HUES64 (cell line): ENCODE measurements around the gene NSMCE3. TPM values are rescaled to one million over a fixed set of nuclear protein-coding genes. Genes with fewer than 3 reads are reported as not detected.

ENCODE experiments used
- H3K27ac ChIP-seq: 2 replicates; pipeline ENCODE4 v1.7.0; 2013; ENCODE audit warnings: low read depth, low read length, inconsistent platforms
- H3K27me3 ChIP-seq: 2 replicates; pipeline ENCODE4 v1.6.1; 2013; ENCODE audit warnings: mild to moderate bottlenecking, low read length; ENCODE audit not compliant: insufficient read depth
- H3K36me3 ChIP-seq: 2 replicates; pipeline ENCODE4 v1.6.1; 2013; ENCODE audit warnings: mild to moderate bottlenecking, low read length; ENCODE audit not compliant: insufficient read depth
- H3K4me1 ChIP-seq: 2 replicates; pipeline ENCODE4 v1.6.1; 2013; ENCODE audit warnings: mild to moderate bottlenecking, low read length, moderate library complexity; ENCODE audit not compliant: insufficient read depth
- H3K4me3 ChIP-seq: 2 replicates; pipeline ENCODE4 v1.5.1; 2013; ENCODE audit warnings: mild to moderate bottlenecking, low read length, moderate library complexity
- H3K9ac ChIP-seq: 2 replicates; pipeline ENCODE4 v1.6.1; 2013; ENCODE audit warnings: mild to moderate bottlenecking, low read depth, low read length
- H3K9me3 ChIP-seq: 2 replicates; pipeline ENCODE4 v1.6.1; 2013; ENCODE audit warnings: low read depth, low read length; ENCODE audit not compliant: insufficient read depth
- WGBS: fragments of 150-250, 120-280 bp; methylation state at CpG from one replicate; pipeline ENCODE4 v1.1.7; 2013; ENCODE audit warnings: missing lambda C conversion rate; 5-methylcytosine and 5-hydroxymethylcytosine counted together
- polyA plus RNA-seq, 2 experiments: library from polyadenylated mRNA; stranded (reverse); fragments of 50-300 nt; gene quantifications; one replicate each; pipeline ENCODE4 v1.2.3, GENCODE V29; 2013

NSMCE3 gene
- 6.9 TPM for polyA plus RNA-seq (2013, experiment 1 of 2)
- polyA plus RNA-seq (2013, experiment 2 of 2) = 7.9 TPM

DNA sequence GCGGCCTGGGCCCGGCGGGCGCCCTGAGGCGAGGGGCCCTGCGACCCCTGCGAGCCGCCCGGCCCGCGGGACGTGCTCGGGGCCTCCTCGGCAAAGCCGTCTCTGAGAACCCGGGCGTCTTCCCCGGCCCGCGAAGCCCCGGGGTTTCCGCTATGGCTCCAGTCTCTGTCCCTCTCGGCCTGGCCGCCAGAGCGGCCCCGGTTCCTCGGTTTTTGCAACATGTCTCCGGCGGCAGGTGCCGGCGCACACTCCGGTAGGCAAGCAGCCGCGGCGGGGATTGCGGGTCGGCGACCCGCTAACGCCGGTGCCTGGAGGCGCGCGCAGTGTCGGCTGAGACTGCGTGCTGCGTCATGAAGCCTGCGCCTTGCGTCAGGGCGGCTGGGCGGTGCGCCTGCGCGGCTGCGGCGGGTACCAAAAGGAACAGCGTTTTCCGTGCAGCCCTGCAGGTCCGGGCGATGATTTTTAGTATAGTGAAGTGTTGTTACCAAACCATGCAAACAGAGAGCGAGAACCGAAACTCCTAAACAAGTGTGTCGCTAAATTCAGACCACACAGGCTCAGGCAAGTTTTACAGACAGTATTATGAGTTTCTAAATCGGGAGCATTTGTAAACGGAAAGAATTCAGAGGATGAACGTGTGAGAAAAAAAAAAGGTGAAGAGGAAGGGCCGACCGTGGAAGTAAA lies at the start of gene NSMCE3:
Gene NSMCE3, minus strand, starts transcription at position 338 of the 684 bp plus-strand sequence. Its CDS starts 117 bp downstream, at position 221.
- Histone ChIP-seq H3K4me3 (peak within 1 kb of the TSS; percentile 99), H3K36me3 (no peaks in the 10 kb centered on the region), H3K27ac (peak within 1 kb of the TSS; percentile 76; the same call in 1 of the 2 replicates), H3K27me3 (no peaks in the 10 kb centered on the region), H3K4me1 (peaks cover 27% of the 10 kb centered on the region), H3K9me3 (no peaks in the 10 kb centered on the region), H3K9ac (peak within 1 kb of the TSS; percentile 75)
- WGBS = under 1% methylated on average over 68 of the region's 68 CpGs

- Histone ChIP-seq H3K4me3 (no peak overlapping the region), H3K9me3 (no peaks in the 10 kb centered on the region), H3K9ac (no peak overlapping the region), H3K4me1 (peaks cover 13% of the 10 kb centered on the region), H3K36me3 (no peaks in the 10 kb centered on the region), H3K27me3 (no peaks in the 10 kb centered on the region), H3K27ac (no peak overlapping the region)
- WGBS = 100% methylated on average over 2 of the region's 3 CpGs
Measured at GRCh38 chr15:29316422-29316821, 46.8 kb upstream of the NSMCE3 start.

DNA sequence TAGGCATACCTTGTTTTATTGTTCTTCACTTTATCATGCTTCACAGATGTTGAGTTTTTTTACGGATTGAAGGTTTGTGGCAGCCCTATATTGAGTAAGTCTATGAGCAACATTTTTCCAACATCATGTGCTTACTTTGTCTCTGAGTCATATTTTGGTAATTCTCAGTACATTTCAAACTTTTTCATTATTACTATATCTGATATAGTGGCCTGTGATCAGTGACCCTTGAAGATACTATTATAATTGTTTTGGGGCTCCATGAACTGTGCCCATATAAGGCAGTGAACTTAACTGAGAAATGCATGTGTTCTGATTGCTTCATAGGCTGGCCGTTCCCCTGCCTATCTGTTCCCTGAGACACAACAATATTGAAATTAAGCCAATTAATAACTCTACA lies 42.8 kb upstream of the NSMCE3 start:
- H3K36me3 ChIP-seq = no peaks in the 10 kb centered on the region

DNA sequence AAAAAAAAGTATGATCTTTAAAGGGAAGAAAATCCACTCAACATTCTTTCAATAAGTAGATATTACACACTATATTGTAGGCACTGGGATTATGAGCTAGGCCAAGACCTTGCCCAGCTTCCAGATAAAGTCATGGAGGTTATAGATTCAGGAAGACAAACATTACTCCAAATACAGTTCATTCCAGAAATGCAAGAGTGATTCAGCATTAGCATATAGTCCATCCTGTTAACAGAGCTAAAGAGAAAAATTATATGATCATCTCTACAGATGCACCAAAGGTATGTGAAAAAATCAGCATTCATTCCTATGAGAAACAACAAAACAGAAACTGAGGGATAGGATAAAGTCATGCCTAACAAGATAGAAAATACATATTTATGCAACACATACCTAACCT lies 42.1 kb upstream of the NSMCE3 start:
- H3K9me3 ChIP-seq = no peaks in the 10 kb centered on the region
- no peak overlapping the region for H3K9ac ChIP-seq
- H3K4me3 ChIP-seq = no peak overlapping the region
- no peaks in the 10 kb centered on the region for H3K36me3 ChIP-seq
- no peak overlapping the region for H3K27ac ChIP-seq
- no peaks in the 10 kb centered on the region for H3K27me3 ChIP-seq
- H3K4me1 ChIP-seq = no peaks in the 10 kb centered on the region

More for the DNA sequence above, 42.8 kb upstream of the NSMCE3 start:
- 93% methylated on average over 1 of the region's 2 CpGs for whole genome bisulfite sequencing
- Histone ChIP-seq H3K4me3 (no peak overlapping the region), H3K9ac (no peak overlapping the region), H3K4me1 (no peaks in the 10 kb centered on the region), H3K9me3 (no peaks in the 10 kb centered on the region), H3K27ac (no peak overlapping the region), H3K27me3 (no peaks in the 10 kb centered on the region)

- WGBS = 96% methylated on average over 5 of the region's 5 CpGs
- no peak overlapping the region for H3K9ac ChIP-seq
- no peaks in the 10 kb centered on the region for H3K36me3 ChIP-seq
- H3K9me3 ChIP-seq = no peaks in the 10 kb centered on the region
- no peaks in the 10 kb centered on the region for H3K4me1 ChIP-seq
- no peak overlapping the region for H3K4me3 ChIP-seq
- no peaks in the 10 kb centered on the region for H3K27me3 ChIP-seq
- H3K27ac ChIP-seq = no peak overlapping the region
Measured at GRCh38 chr15:29309139-29309538, 39.5 kb upstream of the NSMCE3 start.

DNA sequence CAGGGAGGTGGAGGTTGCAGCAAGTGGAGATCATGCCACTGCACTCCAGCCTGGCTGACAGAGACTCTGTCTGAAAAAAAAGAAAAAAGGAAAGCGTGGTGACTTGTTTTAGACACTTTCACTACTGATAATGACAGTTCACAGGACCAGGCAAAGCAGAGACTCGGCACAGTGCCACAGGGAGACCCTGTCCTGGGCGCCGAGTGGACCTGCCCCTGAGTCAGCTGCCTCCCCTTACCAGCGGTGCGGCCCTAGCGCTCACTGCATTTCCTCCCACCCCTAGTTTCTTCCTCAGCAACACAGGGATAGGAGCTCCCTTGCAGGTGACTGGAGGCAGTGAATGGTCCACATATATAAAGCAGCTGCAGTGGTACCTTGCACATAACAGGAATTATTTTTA lies 38.7 kb upstream of the NSMCE3 start:
- no peak overlapping the region for H3K4me3 ChIP-seq
- H3K4me1 ChIP-seq = no peaks in the 10 kb centered on the region
- H3K9ac ChIP-seq = no peak overlapping the region
- H3K27me3 ChIP-seq = no peaks in the 10 kb centered on the region
- WGBS = 92% methylated on average over 7 of the region's 7 CpGs
- no peaks in the 10 kb centered on the region for H3K36me3 ChIP-seq
- no peaks in the 10 kb centered on the region for H3K9me3 ChIP-seq
- H3K27ac ChIP-seq = no peak overlapping the region

GRCh38 chr15:29305556-29305955 lies 35.9 kb upstream of the NSMCE3 start:
- H3K27ac ChIP-seq = no peak overlapping the region
- no peaks in the 10 kb centered on the region for H3K36me3 ChIP-seq
- no peaks in the 10 kb centered on the region for H3K4me1 ChIP-seq
- no peaks in the 10 kb centered on the region for H3K27me3 ChIP-seq
- H3K4me3 ChIP-seq = no peak overlapping the region
- no peaks in the 10 kb centered on the region for H3K9me3 ChIP-seq
- 91% methylated on average over 3 of the region's 3 CpGs for WGBS
- no peak overlapping the region for H3K9ac ChIP-seq

- Histone ChIP-seq H3K4me1 (no peaks in the 10 kb centered on the region), H3K27ac (no peak overlapping the region), H3K27me3 (no peaks in the 10 kb centered on the region), H3K9me3 (no peaks in the 10 kb centered on the region), H3K4me3 (no peak overlapping the region), H3K36me3 (no peaks in the 10 kb centered on the region), H3K9ac (no peak overlapping the region)
- 91% methylated on average over 7 of the region's 7 CpGs for WGBS
Measured at GRCh38 chr15:29302871-29303270, 33.2 kb upstream of the NSMCE3 start.

GRCh38 chr15:29299784-29300183 lies 30.2 kb upstream of the NSMCE3 start:
- Histone ChIP-seq H3K9ac (no peak overlapping the region), H3K36me3 (no peaks in the 10 kb centered on the region), H3K4me3 (no peak overlapping the region), H3K9me3 (no peaks in the 10 kb centered on the region), H3K27ac (no peak overlapping the region), H3K4me1 (0 out of 2 replicates have a peak, but pooled peaks cover under 1% of the 10 kb centered on the region), H3K27me3 (no peaks in the 10 kb centered on the region)

- no peaks in the 10 kb centered on the region for H3K36me3 ChIP-seq
- WGBS = 91% methylated on average over 3 of the region's 3 CpGs
- H3K27ac ChIP-seq = no peak overlapping the region
- no peaks in the 10 kb centered on the region for H3K27me3 ChIP-seq
- H3K4me3 ChIP-seq = no peak overlapping the region
- no peaks in the 10 kb centered on the region for H3K9me3 ChIP-seq
- H3K4me1 ChIP-seq = peaks cover 5% of the 10 kb centered on the region; the same call in 1 of the 2 replicates
- H3K9ac ChIP-seq = no peak overlapping the region
Measured at GRCh38 chr15:29299331-29299730, 29.7 kb upstream of the NSMCE3 start.

DNA sequence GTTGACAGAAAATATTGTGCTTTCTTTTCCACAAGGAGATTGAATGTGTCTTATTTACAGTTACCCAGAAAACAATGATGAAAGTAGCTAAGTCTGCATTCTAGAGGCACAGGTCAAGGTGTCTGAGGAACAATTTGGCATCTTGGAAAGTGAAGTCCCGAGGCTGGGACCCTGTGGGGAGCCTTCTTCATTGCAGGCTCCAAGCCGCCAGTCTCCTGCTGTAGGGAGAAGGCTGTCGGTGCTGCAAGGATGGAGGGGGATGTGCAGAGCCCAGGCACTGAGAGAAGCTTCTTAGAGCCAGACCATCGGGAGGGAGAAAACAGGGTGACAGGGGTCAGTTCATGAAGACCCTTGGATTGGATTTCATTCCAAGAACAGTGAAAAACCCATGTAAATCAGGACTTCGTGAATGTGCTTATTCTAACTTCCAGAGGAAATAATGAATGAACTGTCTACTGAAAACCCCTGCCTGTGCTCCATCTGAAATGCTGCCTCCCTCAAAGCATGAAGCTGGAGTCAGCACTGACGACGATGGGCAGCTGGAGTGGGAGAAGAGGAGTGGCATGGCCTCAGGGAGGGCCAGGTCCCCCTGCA lies 25.2 kb upstream of the NSMCE3 start:
- Histone ChIP-seq H3K9me3 (no peaks in the 10 kb centered on the region), H3K4me1 (peaks cover 6% of the 10 kb centered on the region; the same call in 1 of the 2 replicates), H3K9ac (no peak overlapping the region), H3K36me3 (no peaks in the 10 kb centered on the region), H3K27me3 (no peaks in the 10 kb centered on the region), H3K4me3 (no peak overlapping the region), H3K27ac (no peak overlapping the region)
- 87% methylated on average over 7 of the region's 7 CpGs for WGBS
